ENCODE data around the gene SERPINE3. TPM values are rescaled to one million over a fixed set of nuclear protein-coding genes. Genes with fewer than 3 reads are reported as not detected.

SERPINE3 gene
- total RNA-seq, 1 experiment from 2014 or later, result 0.59 TPM

GRCh38 chr13:51291341-51291740 is 48.1 kb upstream of the SERPINE3 start:
- TF ChIP-seq KAT7 (CRISPR knock-in tag; IDR thresholded peaks at IDR 0.05; ENCODE audit: borderline replicate concordance) (no peak), EMX1 (CRISPR knock-in tag; IDR thresholded peaks at IDR 0.05) (no peak), HMGA2 (CRISPR knock-in tag; IDR thresholded peaks at IDR 0.05) (no peak), ATF3 (CRISPR knock-in tag; conservative IDR thresholded peaks at IDR 0.05) (no peak), JAZF1 (CRISPR knock-in tag; IDR thresholded peaks at IDR 0.05) (no peak), SMAD4 (CRISPR knock-in tag; IDR thresholded peaks at IDR 0.05) (no peak), ZNF263 (CRISPR knock-in tag; IDR thresholded peaks at IDR 0.05; ENCODE audit: low read depth) (no peak), ARID4B (CRISPR knock-in tag; IDR thresholded peaks at IDR 0.05; ENCODE audit: borderline replicate concordance) (no peak), ZNF416 (CRISPR knock-in tag; IDR thresholded peaks at IDR 0.05) (no peak), CBFB (CRISPR knock-in tag; IDR thresholded peaks at IDR 0.05; ENCODE audit: low read depth) (no peak), USF2 (CRISPR knock-in tag; IDR thresholded peaks at IDR 0.05) (no peak), MYBL2 (CRISPR knock-in tag; IDR thresholded peaks at IDR 0.05) (no peak)
- H3K36me3 Mint-ChIP-seq, result no peaks in the 10 kb centered on the region
- ChIA-PET POLR2A (no interaction called here), CTCF (no interaction called here)
- H3K4me3 Mint-ChIP-seq, result no peak overlapping the region
- no peak for DNase-seq (ENCODE audit: low spot score)
- H3K27ac Mint-ChIP-seq, result no peak overlapping the region
- H3K4me1 Mint-ChIP-seq, result peaks cover 36% of the 10 kb centered on the region
- H3K27me3 Mint-ChIP-seq (ENCODE audit: low read depth), result peaks cover 5% of the 10 kb centered on the region; the same call in 1 of the 2 replicates
- ATAC-seq, result no peak; the same call in 1 of the 2 replicates
- H3K9me3 Mint-ChIP-seq, result no peaks in the 10 kb centered on the region; the same call in 1 of the 2 replicates

- DNase-seq (ENCODE audit: low spot score), result no peak
- ChIA-PET CTCF (interaction anchor here (1.2 kb wide), 1 partner anchor 167 kb away, joined by 3 read pairs; no protein-coding TSS in a partner anchor), POLR2A (no interaction called here)
- TF ChIP-seq CREB1 (CRISPR knock-in tag; IDR thresholded peaks at IDR 0.05) (no peak), CBFB (CRISPR knock-in tag; IDR thresholded peaks at IDR 0.05; ENCODE audit: low read depth) (no peak), ERG (CRISPR knock-in tag; IDR thresholded peaks at IDR 0.05) (no peak), ZNF671 (CRISPR knock-in tag; IDR thresholded peaks at IDR 0.05) (no peak), TEAD1 (CRISPR knock-in tag; IDR thresholded peaks at IDR 0.05) (no peak), GRHL2 (CRISPR knock-in tag; IDR thresholded peaks at IDR 0.05; ENCODE audit: insufficient replicate concordance, severe bottlenecking) (no peak), NR2C2 (CRISPR knock-in tag; IDR thresholded peaks at IDR 0.05) (no peak), TCF7 (CRISPR knock-in tag; IDR thresholded peaks at IDR 0.05; ENCODE audit: low read depth) (no peak), ELF4 (CRISPR knock-in tag; IDR thresholded peaks at IDR 0.05; ENCODE audit: low read depth) (no peak), JUN (CRISPR knock-in tag; IDR thresholded peaks at IDR 0.05) (no peak), RELA (CRISPR knock-in tag; IDR thresholded peaks at IDR 0.05; ENCODE audit: borderline replicate concordance) (no peak), IRF1 (CRISPR knock-in tag; IDR thresholded peaks at IDR 0.05) (no peak)
- Mint-ChIP-seq H3K9me3 (no peaks in the 10 kb centered on the region; the same call in 1 of the 2 replicates), H3K27me3 (ENCODE audit: low read depth) (peaks cover 5% of the 10 kb centered on the region), H3K4me3 (no peak overlapping the region), H3K4me1 (peaks cover 38% of the 10 kb centered on the region), H3K27ac (no peak overlapping the region), H3K36me3 (no peaks in the 10 kb centered on the region)
- ATAC-seq, result no peak
Measured at GRCh38 chr13:51292000-51292565, 47.4 kb upstream of the SERPINE3 start.

All from WTC11 (cell line).